Suprapubic skin (tissue), 4 donors: ENCODE results near the gene ACSL6. TPM values are rescaled to one million over a fixed set of nuclear protein-coding genes. Genes with fewer than 3 reads are reported as not detected.

Experiments
- DNase-seq, 2 donors: peaks; one replicate each; pipeline ENCODE4 v3.0.0-alpha.2; 2019; ENCODE audit warnings: low spot score in 2 of 2
- H3K27ac ChIP-seq: fragments of 200-600 bp; sonication (generic); one replicate; pipeline ENCODE4 v1.5.1; 2019
- H3K27me3 ChIP-seq: fragments of 200-600 bp; sonication (generic); one replicate; pipeline ENCODE4 v1.5.1; 2019
- H3K36me3 ChIP-seq: fragments of 200-600 bp; sonication (generic); one replicate; pipeline ENCODE4 v1.5.1; 2019
- H3K4me1 ChIP-seq: fragments of 200-600 bp; sonication (generic); one replicate; pipeline ENCODE4 v1.5.1; 2019
- H3K4me3 ChIP-seq: fragments of 200-600 bp; sonication (generic); one replicate; pipeline ENCODE4 v1.5.1; 2019; ENCODE audit warnings: mild to moderate bottlenecking
- H3K9me3 ChIP-seq: fragments of 200-600 bp; sonication (generic); one replicate; pipeline ENCODE4 v1.5.1; 2019
- EP300 ChIP-seq: sonication (generic); formaldehyde crosslinking; IDR thresholded peaks from one replicate; pipeline ENCODE4 v1.6.1; 2017; ENCODE audit warnings: antibody characterized with exemption
- POLR2A ChIP-seq, 2 donors: fragments of 450-650 bp; IDR thresholded peaks; one replicate each; pipeline ENCODE4 v1.6.1; 2017; ENCODE audit warnings: antibody characterized with exemption in 2 of 2, mild to moderate bottlenecking in 2 of 2, moderate library complexity in 2 of 2
- POLR2AphosphoS5 ChIP-seq, 3 donors: sonication (generic); formaldehyde crosslinking; IDR thresholded peaks; one replicate each; pipeline ENCODE4 v1.6.1; 2017; ENCODE audit warnings: antibody characterized with exemption in 3 of 3
- WGBS: methylation state at CpG from one replicate; pipeline ENCODE4 v1.1.5; 2018; 5-methylcytosine and 5-hydroxymethylcytosine counted together
- total RNA-seq, 4 donors: library from RNA; depleted of rRNA; stranded (reverse); fragments of >200 nt; gene quantifications; one replicate each; pipeline ENCODE4 v1.1.0, GENCODE V29; 2016
- TF ChIP-seq, protein P1 (sequence below), 2 donors: fragments of 200-600 bp in 1 of 2; fragments of 450-650 bp in 1 of 2; sonication (generic) in 1 of 2; IDR thresholded peaks; one replicate each; pipeline ENCODE4 v1.5.1; 2016 to 2019; ENCODE audit warnings: antibody characterized with exemption in 2 of 2, mild to moderate bottlenecking in 1 of 2, moderate library complexity in 1 of 2

Gene ACSL6
- total RNA-seq, 4 donors from 2014 or later, result 0.21 to 0.89 (median 0.23) TPM; not detected in 1

DNA sequence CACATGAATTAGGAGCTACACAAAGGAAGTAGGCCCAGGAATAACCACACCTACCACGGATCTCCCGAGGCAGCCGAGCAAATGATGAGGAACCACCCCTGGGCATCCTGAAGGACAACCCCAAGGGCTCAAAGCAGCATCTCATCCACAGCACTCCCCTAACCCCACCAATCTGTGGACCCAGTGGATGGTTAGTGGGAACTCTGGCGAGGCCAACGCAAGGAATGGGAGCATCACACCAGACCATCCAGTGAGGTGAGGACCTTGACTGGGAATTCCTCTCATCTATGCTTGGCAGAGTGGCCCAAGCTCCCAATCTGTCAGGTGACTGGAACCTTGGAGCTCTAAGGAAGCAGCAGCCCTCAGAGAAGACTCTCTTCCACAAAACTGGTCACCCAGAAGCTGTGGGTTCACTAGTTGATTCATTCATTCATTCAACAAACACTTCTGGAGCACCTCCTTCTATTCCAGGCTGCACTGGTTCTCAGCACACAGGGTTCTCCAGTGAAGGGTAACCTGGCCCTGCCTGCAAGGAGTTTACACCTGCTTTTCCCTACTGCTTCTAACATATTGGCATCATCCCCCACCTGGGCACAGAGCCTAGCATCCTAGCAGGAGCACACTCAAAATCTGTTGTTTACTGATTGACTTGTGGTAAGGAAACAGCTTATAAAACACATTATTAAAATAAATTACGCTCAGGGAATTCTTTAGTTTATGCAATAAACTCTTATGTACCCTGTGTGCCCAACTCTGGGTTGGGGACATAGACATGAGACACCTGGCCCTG is 4.9 kb downstream of the ACSL6 start:
- TF ChIP-seq POLR2AphosphoS5 (IDR thresholded peaks at IDR 0.05) (no peak), POLR2A (IDR thresholded peaks at IDR 0.05) (no peak), EP300 (no peak)
- TF ChIP-seq, protein P1, sequence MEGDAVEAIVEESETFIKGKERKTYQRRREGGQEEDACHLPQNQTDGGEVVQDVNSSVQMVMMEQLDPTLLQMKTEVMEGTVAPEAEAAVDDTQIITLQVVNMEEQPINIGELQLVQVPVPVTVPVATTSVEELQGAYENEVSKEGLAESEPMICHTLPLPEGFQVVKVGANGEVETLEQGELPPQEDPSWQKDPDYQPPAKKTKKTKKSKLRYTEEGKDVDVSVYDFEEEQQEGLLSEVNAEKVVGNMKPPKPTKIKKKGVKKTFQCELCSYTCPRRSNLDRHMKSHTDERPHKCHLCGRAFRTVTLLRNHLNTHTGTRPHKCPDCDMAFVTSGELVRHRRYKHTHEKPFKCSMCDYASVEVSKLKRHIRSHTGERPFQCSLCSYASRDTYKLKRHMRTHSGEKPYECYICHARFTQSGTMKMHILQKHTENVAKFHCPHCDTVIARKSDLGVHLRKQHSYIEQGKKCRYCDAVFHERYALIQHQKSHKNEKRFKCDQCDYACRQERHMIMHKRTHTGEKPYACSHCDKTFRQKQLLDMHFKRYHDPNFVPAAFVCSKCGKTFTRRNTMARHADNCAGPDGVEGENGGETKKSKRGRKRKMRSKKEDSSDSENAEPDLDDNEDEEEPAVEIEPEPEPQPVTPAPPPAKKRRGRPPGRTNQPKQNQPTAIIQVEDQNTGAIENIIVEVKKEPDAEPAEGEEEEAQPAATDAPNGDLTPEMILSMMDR (IDR thresholded peaks at IDR 0.05), result no peak
- peaks cover 14% of the 10 kb centered on the region for H3K27me3 ChIP-seq
- H3K4me1 ChIP-seq, result peaks cover 8% of the 10 kb centered on the region
- H3K4me3 ChIP-seq, result no peak overlapping the region
- H3K27ac ChIP-seq, result no peak overlapping the region
- DNase-seq, result no peak
- over 99% methylated on average over 6 of the region's 6 CpGs for WGBS
- no peaks in the 10 kb centered on the region for H3K9me3 ChIP-seq
- no peaks in the 10 kb centered on the region for H3K36me3 ChIP-seq

DNA sequence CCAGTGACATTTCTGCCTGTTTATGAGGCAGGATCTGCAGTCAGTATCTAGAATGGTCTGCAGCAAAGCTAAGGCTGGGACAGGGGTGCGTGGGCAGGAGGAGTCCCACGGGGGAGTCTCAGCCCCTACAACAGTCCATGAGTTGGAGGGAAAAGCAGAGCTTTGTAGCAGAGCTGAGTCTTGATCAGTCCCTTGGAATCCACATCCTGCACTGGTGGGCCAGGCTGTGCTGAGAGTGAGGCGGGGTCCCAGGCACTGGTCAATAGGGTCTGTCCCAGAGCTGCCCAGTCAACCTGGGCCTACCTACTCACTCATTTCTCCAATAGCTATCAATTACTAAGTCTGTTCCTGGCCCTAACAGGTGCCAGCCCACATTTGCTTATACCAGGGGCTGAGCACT is 5.9 kb downstream of the ACSL6 start:
- Histone ChIP-seq H3K4me3 (no peak overlapping the region), H3K4me1 (no peaks in the 10 kb centered on the region), H3K27ac (no peak overlapping the region), H3K27me3 (peaks cover 4% of the 10 kb centered on the region), H3K36me3 (no peaks in the 10 kb centered on the region), H3K9me3 (no peaks in the 10 kb centered on the region)
- no peak for DNase-seq
- no peak for TF ChIP-seq EP300
- TF ChIP-seq, protein P1 (IDR thresholded peaks at IDR 0.05), result no peak
- TF ChIP-seq POLR2AphosphoS5 (IDR thresholded peaks at IDR 0.05), result no peak
- TF ChIP-seq POLR2A (IDR thresholded peaks at IDR 0.05), result no peak
- 80% methylated on average over 3 of the region's 3 CpGs for WGBS

DNA sequence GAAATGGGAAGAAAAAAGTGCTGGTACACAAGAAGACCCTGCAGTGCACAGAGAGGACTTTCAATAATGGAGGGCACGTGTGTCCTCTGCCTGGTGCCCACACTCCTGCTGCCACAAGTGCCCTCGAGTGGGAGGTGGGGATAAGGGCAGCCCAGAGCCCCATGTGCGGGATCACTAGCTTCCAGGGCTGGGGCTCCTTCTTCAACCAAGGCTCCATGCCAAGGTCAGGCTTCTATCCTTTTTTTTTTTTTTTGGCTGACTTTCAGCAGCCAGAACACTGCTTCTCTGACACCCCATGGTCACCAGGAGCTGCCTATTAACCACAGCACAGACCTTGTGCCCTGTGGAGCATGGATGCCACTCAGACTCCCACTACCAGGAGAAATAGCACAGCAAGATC is 7.5 kb downstream of the ACSL6 start:
- Histone ChIP-seq H3K36me3 (no peaks in the 10 kb centered on the region), H3K4me1 (no peaks in the 10 kb centered on the region), H3K9me3 (no peaks in the 10 kb centered on the region), H3K4me3 (no peak overlapping the region), H3K27me3 (no peaks in the 10 kb centered on the region), H3K27ac (no peak overlapping the region)
- TF ChIP-seq, protein P1 (IDR thresholded peaks at IDR 0.05), result no peak
- no peak for TF ChIP-seq POLR2AphosphoS5 (IDR thresholded peaks at IDR 0.05)
- no peak for TF ChIP-seq POLR2A (IDR thresholded peaks at IDR 0.05)
- no peak for TF ChIP-seq EP300
- WGBS, result 68% methylated on average over 3 of the region's 3 CpGs
- DNase-seq, result no peak

DNA sequence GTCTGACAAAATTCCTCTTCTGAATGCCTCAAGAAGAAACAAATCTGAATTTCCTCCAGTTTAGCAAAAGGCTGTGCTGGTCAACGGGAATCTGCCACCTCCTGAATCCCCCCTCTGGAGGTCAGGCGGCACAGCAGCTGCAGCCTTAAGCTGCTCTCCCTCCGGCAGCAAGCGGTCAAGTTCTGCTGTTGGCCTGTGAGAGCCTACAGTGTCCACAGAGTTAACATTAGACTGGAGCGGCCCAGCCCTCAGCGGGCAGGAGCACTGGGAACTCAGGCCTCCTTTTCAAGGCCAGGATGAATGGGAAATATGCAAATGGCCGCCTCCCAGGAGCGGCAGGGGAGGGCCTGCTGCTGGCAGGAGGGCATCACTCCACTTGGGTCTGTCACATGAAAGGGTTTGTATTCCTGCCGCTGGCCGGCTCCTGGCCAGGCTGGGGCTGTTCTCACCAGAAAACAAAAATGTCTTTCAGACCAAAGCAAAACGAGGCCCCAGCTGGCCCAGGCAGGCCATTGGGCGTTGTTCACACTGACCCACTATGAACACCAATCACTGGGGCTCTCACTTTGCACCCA is 8.2 kb downstream of the ACSL6 start:
- no peak for DNase-seq
- no peaks in the 10 kb centered on the region for H3K4me1 ChIP-seq
- 55% methylated on average over 12 of the region's 12 CpGs for WGBS
- no peak overlapping the region for H3K4me3 ChIP-seq
- TF ChIP-seq EP300, result no peak
- TF ChIP-seq POLR2A (IDR thresholded peaks at IDR 0.05), result no peak
- TF ChIP-seq, protein P1 (IDR thresholded peaks at IDR 0.05), result no peak
- TF ChIP-seq POLR2AphosphoS5 (IDR thresholded peaks at IDR 0.05), result no peak
- H3K27me3 ChIP-seq, result no peaks in the 10 kb centered on the region
- H3K27ac ChIP-seq, result no peak overlapping the region
- H3K9me3 ChIP-seq, result no peaks in the 10 kb centered on the region
- H3K36me3 ChIP-seq, result no peaks in the 10 kb centered on the region

DNA sequence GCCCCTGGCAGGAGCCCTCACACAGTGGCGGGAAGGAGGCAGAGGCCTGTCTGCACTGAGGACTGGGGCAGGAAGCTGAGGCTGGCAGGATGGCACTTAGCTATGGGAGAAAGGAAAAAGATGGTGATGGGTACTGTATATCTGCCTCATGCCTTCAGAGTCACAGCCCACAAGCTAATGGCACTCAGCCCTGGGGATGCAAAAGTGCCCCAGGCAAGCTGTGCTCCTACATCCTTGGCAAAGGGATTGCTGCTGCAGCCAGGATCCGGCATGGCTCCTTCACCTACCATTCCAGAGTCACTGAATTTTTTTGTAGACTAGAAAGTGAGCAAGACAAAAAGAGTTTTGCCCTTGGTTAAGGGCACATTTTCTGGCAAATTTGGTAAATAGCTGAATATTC is 8.7 kb downstream of the ACSL6 start:
- Histone ChIP-seq H3K27me3 (no peaks in the 10 kb centered on the region), H3K36me3 (no peaks in the 10 kb centered on the region), H3K4me3 (no peak overlapping the region), H3K4me1 (no peaks in the 10 kb centered on the region), H3K9me3 (no peaks in the 10 kb centered on the region), H3K27ac (no peak overlapping the region)
- WGBS, result 88% methylated on average over 2 of the region's 2 CpGs
- no peak for DNase-seq
- TF ChIP-seq, protein P1 (IDR thresholded peaks at IDR 0.05), result no peak
- TF ChIP-seq POLR2A (IDR thresholded peaks at IDR 0.05), result no peak
- TF ChIP-seq POLR2AphosphoS5 (IDR thresholded peaks at IDR 0.05), result no peak
- no peak for TF ChIP-seq EP300
